Erythroblast (primary cell): ENCODE results near the gene FOXP2.

ENCODE experiments used
- GATA1 ChIP-seq: IDR thresholded peaks from 2 replicates; pipeline ENCODE4 v1.6.1; 2011; ENCODE audit warnings: low read depth, mild to moderate bottlenecking, control low read depth, low read length, moderate library complexity
- POLR2A ChIP-seq: IDR thresholded peaks from 2 replicates; pipeline ENCODE4 v1.6.1; 2011; ENCODE audit warnings: mild to moderate bottlenecking, low read length

DNA sequence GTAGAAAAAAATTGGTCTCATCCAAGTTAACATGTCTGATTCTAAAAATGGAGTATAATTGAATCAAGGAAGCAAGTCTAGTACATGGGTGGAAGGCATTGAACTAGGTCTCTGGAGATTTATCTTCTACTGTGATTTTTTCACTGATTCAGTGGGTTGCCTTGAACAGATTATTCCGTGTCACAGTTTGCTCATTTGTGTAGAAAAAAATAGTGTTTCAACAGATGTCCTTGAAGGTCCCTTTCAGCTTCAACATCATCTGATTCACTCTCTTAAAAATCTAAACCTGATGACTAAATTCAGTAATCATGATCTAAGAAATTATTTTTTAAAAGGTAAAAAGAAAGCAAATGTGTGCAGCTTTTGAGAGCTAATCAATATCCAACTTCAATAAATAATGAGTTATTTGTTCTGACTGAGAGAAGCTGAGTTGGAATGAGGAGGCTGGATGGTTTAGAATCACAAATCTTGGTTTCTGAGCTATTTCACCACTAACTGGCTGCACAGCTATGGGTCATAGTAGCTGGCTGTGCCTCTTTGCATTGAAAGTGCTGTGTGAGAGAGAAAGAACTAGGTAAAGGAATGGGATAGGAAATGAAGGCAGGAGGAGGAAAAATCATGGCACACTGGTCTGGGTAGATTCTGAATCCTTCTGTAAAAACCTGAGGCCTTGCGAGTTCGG lies 285.8 kb downstream of the FOXP2 start:
- TF ChIP-seq POLR2A (no peak), GATA1 (no peak)
